GM19397 (cell line): ENCODE results near the gene PAIP2.

Experiments
- ATAC-seq: cut with Tn5 transposase; IDR thresholded peaks from one replicate; pipeline ENCODE4 v1.9.1; 2021; ENCODE audit warnings: mild to moderate bottlenecking, moderate library complexity; ENCODE audit not compliant: unreplicated experiment

Gene PAIP2

DNA sequence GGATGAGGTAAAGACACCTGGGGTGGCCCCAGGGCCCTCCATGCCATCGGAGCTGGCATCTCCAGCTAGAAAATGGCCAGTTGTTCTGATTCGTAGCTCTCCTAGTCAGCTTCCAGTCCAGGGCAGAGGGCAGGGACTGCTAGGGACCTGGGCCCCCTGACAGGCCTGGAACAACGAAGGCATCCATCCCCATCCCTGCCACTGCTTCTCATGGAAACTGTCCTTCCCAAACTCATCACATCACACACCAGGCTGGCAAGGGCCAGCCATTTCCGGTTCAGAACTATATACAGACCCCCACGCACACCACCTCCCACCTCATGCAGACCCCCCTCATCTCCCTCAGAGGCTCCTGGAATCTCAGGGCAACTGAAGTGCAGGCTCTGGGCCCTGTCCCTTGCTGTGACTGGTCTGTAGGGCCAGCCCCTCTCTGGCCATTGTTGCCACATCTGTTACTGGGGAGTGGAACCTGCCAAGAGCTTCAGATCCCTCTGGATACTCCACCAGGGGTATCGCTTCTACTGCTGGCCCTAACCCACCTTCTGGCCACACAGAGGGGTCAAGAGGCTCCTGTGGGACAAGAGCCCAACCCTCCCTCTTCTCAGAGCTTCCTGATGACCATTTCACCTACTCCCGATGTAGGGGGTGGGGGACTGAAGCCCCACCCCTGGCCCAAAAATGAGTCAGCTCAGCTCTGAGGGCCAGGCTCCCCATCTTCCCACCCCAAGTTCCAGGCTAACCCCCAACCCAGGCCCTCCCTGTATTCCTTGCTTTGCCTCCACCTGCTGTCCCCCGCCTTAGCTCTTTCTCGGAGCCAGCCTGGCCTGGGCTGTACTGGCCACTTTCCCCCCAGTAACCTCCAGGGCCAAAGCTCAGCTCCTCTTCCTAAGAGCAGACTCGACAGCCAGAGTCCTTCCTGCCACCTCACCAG lies 49.2 kb downstream of the PAIP2 start:
- no peak for ATAC-seq

DNA sequence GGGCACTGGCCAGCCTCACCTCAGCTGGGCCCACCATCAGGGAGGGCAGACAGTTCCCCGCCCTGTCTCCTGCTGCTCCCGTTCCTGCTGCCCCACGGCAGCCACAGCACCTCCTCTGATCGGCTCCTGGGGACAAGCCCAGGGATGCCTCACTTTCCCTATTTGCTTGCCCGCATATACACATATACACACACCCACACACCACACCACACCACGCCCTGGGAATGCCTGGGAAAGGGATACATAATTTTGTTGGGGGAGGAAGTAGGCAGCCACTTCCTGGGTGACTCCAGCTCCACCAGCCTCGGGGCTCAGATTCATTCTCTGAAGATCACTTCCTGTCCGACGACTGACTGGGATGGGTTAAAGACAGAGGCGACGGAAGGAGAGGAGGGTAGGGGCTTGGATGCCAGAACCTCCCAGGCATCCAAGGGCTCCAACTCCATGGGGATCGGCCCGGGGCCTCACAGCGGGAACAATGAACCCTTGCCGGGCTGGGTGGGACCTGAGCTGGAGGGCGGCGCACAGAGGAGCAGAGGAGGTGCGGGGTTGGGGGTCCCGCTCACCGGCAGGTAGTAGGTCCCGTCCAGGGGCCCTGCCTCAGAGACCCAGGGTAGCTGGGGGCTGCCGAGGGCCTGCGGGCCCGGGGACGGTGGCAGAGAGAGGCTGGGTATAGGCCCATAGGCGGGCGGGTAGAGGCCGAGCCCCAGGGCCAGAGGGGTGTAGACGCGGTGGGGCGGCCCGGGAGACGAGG lies 50.1 kb downstream of the PAIP2 start:
- no peak for ATAC-seq

DNA sequence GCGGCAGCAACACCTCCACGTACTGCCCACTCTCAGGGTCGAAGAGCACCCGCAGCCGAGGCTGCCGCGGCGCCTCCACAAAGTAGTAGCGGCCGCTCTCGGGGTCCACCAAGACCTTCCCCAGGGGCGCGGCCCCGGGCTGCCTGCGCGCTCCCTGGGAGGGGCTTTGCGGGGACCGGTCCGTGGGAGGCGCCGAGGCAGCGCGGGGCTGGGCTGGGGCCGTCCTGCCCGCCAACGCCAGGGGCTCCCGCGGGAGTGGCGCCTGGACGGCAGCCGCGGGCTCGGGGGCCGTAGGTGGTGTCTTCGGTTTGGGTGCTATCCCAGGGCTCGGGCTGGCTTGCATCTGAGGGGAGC lies 50.6 kb downstream of the PAIP2 start:
- ATAC-seq = peak; percentile 12

DNA sequence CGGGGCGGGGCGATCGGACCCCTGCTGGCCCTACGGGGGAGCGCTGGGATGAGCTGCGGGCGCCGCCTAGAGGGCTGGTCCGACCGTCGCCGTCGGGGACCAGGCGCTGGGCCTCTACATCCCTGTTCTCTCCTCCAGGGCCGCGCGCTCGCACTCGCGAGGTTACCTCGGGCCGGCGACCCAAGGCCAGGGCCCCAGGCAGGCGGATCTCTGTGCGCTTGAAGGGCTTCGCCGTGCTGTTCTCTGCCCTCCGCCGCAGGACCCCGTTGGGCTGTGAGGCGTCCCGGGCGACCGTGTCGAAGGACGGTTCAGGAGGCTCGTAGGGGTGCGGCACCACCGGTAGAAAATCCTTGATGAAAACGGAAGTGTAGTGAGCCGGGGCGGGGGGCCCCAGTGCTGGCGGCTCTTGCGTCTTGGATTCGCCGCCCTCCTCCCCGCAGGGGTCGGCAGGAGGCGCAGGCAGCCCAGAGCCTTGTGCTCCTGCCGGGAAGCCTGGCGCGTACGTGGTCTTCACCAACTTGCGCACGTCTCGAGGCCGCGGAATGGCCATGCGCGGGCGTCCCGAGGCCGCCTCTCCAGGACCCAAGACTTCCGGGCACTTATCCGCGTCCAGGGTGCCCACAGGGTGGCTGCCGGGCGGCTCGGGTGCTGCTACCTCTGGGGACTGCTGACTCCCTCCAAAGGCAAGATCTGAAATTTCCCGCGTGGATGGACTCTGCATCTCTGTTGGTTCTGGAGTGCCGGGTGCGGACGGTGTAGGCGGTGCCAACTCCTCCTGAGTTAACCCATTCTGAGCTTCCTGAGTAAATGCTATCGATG lies 51.2 kb downstream of the PAIP2 start:
- ATAC-seq = peak; percentile 44

DNA sequence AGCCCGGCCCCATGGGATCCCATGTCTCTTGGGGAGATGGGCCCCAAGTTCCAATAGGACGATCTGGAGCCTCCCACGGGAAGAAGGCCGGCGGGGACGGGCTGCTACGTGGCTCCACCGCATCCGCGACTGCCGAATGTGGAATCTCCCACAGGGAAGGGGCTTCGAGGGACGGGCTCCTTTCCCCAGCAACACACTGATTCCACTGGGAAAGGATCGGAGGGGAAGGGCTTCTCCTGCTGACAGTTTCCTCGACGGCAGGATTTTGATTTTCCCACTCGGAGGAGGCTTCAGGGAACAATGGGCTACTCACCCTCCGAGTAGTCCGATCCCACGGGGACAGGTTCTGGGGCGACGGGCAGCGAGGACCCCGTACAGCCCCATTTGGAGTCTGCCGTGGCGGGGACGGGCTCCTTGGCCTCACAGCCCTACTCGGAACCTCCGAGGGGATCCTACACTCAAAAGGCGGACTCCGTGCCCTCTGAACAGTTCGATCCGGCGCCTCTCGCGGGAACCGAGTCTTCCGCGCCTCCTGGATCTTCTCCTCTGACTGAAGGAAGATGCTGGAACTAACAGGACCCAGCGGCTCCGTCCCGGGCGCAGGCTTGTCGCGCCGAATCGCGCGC lies 52.0 kb downstream of the PAIP2 start:
- no peak for ATAC-seq

DNA sequence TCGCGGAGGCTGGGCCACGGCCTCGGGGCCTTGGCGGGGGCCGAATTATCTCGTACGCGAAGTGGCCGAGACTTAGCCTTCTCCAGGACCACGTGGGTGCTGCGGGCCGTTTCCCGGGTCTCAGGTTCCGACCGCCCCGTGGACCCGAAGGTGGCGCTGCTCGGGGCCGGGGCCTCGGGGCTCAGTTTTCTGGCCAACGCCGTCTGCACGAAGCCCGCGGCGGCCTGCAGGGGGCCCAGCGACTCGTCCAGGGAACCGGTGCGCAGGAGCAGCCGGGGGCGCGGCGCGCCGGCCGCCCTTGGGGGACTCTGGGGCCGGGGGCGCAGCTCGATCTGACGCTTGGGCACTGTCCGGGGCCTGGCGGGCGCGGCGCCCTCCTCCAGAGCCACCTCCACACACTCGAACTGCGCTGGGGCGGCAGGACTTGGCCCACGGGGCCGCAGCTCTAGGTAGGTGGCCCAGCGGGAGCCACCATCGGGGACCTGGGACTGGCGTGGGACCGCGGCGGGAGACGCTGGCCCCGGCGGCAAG lies 52.5 kb downstream of the PAIP2 start:
- ATAC-seq = peak; percentile 22

DNA sequence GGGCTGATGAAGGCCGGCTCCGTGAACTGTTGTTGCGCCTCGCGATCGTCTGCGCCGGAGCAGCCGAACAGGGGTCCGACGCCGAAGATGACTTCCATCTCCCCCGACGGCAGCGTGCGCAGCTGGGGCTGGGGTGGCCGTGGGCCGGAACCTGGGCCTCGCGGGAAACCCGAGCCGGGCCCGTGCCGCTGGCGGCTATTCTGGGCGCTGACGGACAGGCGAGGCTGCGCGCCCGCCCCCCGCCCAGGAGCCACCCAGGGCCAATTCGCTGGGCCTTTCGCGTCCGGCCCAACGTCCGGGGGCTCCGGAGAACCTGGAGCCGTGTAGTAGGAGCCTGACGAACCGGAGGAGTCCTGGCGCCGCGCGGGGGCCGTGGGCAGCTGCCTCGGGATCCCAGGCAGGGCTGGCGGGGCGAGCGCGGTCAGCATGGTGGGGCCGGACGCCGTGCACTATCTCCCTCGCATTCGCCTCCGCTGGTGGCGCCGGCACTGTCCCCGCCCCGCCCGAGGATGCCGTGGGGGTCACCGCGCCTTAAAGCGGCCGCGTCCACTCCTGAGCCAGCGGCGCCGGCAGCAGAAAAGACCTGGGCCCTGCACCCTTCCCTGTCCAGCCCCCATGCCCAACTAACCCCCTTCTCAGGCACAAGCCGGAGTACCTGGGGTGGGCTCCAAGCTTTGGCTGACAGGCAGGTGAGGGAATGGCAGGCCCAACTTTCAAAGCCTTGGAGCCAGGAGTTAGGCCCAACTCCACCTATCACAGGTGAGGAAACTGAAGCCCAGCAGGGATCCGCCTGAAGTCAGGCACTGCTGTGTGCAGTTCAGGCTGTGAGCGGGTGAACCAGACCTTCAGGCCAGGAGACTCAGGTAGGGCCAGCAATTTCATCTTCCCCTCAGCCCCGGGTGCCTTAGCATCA lies 53.3 kb downstream of the PAIP2 start, which contains the start of gene PROB1:
PROB1 (minus strand) TSS at position 451 of the 913 bp plus-strand sequence; CDS start at position 428, 23 bp downstream.
- no peak for ATAC-seq

DNA sequence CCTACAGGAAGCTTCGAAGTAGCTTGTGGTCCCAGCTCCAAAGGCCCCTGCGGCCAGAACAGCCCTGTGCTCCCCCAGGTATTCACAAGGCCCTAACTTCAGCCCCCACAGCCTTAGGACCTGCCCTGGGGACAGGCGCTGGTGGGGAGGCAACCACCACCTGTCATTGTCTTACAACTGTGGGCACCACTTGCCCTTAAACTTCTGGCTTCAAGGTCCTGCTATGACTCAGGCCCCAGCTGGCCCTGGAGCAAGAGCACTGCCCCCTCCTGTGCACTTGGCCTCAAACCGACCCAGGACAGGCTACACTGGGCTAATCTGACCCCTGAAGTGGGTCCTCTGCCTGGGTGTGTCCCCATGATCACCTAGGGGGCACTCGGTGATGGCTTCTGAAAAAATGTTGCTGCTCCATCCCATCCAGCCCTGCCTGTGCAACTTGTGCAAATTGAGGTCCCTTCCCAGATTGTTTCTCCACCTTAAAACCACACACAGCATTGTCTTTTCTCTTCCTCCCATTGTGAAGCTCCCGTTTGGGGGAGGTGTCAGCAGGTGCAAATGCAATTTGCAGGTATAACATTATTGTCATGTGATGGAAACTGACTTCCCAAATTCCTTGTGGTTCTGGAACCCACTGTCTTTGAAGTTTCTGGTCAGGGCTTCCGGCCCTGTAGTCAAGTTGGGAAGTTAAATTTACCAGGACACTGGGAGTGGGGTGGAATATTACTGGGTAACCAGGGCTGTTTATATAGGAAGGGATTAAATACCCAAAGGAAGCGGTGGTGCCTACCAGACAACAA lies 54.4 kb downstream of the PAIP2 start:
- ATAC-seq = no peak

DNA sequence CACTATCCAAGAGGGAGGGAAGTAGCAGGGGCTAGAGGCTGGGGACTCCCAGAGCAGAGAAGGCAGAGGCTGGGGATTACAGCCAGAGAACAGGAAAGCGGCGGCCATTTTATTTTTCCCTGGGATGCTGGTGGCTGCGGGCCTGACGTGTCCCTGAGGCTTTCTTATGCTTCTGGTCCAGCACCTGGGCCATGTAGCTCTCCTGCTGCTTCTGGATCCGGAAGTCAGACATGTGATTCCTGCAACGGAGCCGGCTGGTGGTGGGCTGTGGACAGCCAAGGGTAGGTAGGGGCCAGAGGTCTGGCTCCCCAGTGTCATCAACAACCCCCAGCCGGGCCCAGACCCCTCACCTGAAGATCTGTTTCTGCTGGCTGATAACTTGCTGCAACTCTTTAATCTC lies 55.0 kb downstream of the PAIP2 start:
- no peak for ATAC-seq

DNA sequence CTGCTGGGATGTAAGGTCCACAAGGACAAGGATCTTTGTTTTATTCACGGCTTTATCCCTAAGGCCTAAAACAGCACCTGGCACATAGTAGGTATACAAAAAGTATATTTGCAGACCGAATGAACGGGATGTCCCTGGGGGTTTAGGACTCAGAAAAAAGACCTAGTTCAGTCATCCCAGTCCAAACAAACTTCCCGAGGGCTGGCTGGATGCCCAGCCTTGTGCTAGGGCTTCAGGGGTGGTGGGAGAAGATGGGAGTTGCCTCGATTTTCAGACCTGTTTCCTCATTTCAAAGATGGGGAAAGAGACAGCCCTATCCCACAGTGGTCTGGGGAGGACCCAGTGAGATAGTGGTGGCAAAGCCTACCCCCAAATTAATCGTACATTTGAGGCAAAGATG lies 56.3 kb downstream of the PAIP2 start:
- no peak for ATAC-seq

DNA sequence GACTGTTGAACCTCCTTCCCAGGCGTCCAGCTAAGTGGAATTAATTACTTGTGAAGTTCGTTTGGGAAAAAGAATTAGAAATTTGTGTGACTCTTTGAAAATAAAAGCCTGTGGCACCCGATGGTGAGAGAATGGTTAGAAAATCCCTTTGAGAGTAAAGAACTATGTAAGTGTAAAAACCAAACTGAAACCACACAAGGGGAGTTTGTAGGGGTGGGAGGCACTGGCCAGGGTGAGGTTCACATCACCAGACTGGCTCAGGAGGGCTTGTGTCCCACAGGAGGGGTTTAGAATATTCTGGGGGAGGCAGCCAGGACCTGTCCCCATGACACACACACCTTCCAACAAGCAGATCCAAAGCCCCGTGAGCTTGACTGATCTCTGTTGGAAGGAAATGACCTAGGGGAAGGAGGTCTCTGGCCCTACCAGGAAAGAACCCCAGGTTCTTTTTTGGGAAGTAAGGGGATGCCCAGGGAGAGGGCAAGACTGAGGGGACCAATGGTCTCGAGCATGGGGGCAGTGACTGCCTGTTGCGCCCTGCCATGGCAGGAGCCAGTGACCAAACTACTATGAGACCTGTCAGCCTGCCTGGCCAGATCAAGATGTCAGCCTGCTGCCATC lies 58.0 kb downstream of the PAIP2 start:
- ATAC-seq = no peak

DNA sequence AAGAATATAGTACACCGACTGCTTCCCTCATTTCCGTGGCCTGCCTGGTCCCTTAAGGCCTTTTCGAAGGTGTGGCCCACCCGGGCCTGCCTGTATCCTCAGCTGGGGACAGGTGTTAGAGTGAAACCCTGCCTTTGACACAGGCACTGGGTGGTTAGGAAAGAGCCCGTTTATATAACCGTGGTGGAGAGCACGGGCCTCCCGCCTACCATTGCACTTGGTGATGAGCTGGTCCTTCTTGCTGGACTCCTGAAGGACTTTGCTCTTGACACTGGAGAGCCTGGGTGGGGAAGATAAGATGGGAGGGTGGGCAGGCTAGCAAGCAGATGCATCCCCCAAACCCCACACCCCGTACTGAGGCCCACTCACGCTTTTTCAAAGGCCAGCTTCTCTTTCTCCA lies 59.9 kb downstream of the PAIP2 start:
- ATAC-seq = no peak

DNA sequence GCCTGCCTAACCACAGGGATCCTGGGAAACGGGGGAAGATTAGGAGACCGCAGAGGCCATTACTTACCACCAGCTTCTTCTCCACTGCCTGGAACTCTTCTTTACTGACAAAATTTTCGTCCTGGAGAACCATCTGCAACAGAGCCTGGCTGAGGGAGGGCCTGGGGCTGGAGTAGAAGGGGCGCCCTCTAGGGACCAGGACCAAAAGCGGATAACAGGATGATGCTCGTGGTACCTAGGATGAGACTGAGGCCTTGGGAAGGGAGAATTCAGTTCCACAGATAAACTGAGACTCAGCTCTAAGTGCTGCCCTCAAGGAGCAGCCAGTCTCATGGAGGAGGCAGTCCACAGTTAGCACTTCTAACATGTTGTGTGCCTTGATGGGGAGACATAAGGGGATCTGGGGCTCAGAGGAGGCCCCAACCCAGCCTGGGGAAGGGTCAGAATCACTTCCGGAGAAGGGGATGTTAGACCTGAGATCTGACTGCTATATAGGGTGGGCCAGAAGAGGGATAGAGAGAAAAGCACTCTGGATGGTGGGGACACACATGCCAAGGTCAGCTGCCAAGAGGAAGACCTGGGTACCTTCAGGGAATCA lies 61.0 kb downstream of the PAIP2 start:
- ATAC-seq = no peak

DNA sequence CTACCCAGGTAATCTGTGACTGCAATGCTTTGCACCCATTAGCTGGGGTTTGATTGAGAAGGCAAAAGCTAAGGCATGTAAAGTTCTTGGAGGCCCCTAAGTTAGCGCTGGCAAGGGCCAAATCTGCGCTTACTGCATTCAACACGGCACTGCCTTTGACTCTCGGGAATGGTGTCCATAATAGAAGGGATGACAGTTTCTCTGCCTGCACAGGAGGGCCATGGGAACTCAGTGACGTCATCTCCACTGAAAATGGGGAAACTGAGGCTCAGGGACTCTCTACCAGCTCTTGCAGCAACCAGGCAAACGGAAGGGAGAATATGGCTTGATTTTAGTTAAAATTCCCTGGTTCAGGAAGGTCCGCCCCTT lies 61.7 kb downstream of the PAIP2 start:
- ATAC-seq = no peak

DNA sequence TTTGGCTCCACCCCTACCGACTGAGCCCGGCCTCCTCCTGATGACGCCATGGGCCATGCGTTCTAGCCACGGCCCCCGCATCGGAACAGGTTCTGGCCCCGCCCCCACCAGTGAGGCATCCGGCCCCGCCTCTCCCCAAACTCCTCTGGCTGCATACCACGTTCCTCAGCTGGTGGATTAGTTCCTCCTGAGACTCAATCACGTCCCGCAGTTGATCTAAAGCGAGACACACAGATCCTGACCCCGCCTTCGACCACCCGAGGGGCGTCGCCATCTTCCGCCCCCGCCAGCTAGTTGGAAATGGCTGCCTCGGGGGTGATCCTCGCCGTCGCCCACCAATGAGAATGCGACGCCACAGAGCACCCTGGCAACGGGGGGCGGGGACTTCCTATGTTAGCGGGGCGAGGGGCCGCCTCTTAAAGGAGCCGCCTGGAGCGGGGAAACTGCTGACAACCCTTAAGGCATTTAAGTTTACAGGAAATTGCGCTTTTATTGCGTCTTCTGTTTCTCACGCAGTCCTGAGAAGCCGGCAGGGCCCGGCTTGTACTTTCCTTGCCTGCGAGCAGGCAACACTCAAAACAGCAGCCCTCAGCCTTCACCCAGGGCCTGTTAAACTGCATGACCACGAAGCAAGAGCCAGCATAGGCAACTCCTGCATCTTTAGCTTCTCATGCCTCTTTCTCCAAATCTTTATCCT lies 62.3 kb downstream of the PAIP2 start, which contains the start of gene SPATA24:
SPATA24 (minus strand) TSS at position 303 of the 697 bp plus-strand sequence; CDS start at position 274, 29 bp downstream.
- peak; percentile 86 for ATAC-seq

DNA sequence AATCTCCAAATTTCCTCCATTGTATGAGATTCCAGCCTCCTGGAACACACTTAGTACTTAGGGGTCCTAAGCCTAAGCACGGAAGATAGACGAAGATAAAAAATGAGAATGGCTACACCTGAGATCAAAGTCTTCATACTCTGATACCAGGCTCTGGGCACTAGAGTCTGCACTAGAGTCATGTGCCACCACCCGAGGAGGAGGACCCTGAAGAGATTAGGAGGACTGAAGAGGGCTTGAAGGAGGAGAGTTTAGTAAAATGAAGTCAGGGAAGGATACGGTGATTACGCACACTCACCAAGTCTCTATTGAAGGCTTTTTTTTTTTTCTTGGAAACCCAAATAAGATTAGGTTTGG lies 62.8 kb downstream of the PAIP2 start:
- ATAC-seq = no peak

DNA sequence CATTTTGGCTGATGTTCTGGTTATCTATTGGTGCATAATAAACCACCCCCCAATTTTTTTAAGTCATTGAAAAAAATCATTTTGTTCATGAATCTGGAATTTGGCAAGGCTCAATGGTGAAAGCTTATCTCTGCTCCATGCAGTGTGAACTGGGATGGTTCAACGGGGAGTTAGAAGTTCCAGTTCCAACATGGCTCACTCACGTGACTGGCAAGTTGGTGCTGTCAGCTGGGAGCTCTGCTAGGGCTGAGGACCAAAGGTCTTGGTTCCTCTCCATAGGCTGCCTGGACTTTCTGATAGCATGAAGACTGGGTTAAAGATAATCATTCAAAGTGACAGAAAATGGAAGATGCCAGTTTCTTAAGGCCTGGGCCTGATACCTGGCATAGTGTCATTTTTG lies 65.3 kb downstream of the PAIP2 start:
- ATAC-seq = no peak
